ENCODE results near the gene GPN2.

DNA sequence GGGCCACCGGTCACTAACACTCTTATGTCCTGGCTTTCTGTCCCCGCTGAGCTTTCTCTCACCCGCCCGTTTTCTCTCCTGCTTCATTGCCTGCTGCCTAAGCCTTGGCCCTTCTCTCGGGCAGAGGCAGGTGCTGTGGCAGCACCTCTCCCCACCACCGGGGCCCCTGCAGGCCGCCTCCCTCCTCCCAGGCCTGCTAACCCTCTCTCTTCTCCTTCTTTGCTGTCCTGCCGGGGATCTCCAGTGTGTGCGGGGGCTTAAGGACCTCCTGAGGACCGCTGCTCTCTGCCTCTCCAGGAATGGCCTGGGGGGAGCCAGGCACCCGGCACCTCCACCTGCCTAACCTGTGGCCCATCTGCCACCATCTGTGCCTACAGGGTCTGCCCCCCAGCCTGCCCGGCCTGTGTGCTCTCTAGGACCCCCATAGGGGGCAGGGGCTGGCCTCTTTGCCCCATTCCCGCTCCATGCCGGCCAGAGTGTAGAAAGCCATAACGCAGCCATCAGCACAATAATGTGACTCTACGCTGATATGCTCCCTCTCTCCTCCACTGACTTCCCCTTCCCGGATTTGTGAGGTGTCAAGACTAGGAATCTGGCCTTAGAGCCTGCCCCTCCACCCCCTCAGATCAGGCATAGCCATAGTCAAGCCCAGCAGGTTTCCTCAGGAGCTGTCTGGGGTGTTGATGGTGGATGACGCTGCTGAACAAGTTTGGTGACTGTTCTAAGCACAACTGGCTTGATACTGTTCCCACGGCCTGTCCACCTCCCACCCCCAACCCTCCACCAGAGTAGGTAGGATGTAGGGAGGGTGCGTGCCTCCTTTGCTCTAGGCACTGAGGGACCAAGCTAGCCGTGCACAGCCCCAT is 33.2 kb downstream of the GPN2 start:
- TF ChIP-seq, protein P1, sequence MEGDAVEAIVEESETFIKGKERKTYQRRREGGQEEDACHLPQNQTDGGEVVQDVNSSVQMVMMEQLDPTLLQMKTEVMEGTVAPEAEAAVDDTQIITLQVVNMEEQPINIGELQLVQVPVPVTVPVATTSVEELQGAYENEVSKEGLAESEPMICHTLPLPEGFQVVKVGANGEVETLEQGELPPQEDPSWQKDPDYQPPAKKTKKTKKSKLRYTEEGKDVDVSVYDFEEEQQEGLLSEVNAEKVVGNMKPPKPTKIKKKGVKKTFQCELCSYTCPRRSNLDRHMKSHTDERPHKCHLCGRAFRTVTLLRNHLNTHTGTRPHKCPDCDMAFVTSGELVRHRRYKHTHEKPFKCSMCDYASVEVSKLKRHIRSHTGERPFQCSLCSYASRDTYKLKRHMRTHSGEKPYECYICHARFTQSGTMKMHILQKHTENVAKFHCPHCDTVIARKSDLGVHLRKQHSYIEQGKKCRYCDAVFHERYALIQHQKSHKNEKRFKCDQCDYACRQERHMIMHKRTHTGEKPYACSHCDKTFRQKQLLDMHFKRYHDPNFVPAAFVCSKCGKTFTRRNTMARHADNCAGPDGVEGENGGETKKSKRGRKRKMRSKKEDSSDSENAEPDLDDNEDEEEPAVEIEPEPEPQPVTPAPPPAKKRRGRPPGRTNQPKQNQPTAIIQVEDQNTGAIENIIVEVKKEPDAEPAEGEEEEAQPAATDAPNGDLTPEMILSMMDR (IDR thresholded peaks at IDR 0.05; ENCODE audit: low read depth, low read length): no peak
- TF ChIP-seq EZH2phosphoT487 (IDR thresholded peaks at IDR 0.05; ENCODE audit: low read depth): no peak
